GM19025 (cell line): ENCODE data around the gene TMEM74B.
"Not testable (repeated sequence)": the region's sequence is repeated elsewhere in the genome, so short reads cannot be mapped to it uniquely, and the experiment has no call there.

Source experiments
- ATAC-seq: cut with Tn5 transposase; IDR thresholded peaks from one replicate; pipeline ENCODE4 v1.9.1; 2021; ENCODE audit warnings: mild to moderate bottlenecking, low read depth, moderate library complexity; ENCODE audit not compliant: unreplicated experiment

The TMEM74B gene

DNA sequence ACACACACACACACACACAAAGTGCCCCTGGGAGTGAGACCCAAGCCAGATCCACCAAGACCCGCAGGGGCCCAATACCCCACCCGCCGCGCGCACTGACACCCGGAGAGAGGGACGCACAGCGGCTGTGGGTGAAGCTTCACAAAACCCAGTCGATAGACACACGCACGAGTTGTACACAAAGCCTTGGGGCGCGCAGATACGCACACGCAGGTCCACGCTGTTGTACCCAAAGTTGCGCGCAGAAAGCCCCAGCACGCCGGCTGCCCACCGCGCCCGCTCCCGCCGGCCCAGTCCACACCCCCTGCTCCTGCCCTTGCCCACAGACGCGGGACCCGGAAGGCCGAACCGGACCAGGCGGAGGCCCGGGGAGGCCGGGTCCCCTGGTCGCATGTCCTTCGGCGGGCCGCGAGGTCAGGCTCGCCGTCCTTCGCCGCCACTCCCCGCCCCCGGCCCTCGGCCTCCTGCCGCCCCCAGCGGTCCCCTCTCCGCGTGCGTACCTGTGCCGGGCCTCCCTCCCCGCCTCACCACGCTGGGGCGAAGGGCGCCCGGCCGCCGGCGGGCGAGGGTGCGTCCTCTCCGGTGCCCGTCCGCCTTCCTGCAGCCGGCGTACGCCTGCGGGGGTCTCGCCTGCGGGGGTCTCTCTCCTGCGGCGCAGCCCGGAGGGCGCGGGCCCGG is at the start of gene TMEM74B:
Gene TMEM74B, minus strand, starts transcription at position 344 of the 678 bp plus-strand sequence. CDS start 1,180 bp downstream, outside the sequence.
- ATAC-seq, result no peak

DNA sequence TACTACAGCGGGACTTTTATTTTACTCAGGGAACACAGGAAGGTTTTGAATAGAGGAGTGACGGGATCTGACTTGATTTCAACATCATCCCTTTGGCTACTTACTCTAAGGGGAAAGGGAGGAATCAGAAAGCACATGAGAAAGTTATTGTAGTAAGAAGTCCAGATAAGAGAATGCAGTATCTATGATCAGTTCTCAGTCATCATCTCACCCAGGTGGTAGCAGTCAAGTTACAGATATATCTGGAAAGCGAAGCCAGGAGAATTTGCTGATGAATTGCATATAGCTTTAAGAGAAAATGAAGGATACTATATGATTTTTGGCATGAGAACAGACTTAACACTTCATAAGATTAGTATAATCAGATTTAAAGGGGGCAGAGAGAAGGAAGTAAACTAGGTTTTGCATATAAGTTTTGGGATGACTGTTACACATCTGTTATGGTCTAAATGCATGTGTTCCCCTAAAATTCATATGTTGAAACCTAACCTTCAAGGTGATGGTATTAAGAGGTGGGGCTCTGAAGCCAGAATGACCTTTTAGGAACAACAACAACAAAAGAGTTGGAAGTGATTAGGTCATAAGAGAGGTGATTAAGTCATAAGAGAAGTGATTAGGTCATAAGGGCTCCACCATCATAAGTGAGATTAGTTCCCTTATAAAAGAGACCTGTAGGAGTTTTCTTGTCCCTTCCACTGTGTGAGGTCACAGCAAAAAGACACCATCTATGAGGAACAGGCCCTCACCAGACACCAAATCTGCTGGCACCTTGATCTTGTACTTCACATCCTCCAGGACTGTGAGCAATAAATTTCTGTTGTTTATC is 47.7 kb upstream of the TMEM74B start:
- no peak for ATAC-seq

DNA sequence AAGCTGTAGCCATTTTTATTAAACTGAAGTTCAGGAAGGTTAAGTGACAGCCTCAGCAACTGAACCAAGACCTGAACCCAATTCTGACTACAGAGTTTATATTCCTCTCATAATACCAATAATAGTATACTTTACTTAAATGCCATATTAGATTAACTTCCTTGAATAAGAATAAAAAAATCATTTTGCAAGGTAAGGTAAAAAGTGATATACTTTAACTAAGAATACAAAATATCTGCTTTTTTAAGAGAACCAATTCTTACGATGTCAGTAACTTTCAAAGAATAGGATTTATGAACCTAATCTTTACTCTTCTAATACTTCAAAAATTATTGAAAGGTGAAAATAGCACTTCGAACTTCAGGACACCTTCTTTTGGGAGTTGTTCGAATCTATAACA is 44.8 kb upstream of the TMEM74B start:
- no peak for ATAC-seq

DNA sequence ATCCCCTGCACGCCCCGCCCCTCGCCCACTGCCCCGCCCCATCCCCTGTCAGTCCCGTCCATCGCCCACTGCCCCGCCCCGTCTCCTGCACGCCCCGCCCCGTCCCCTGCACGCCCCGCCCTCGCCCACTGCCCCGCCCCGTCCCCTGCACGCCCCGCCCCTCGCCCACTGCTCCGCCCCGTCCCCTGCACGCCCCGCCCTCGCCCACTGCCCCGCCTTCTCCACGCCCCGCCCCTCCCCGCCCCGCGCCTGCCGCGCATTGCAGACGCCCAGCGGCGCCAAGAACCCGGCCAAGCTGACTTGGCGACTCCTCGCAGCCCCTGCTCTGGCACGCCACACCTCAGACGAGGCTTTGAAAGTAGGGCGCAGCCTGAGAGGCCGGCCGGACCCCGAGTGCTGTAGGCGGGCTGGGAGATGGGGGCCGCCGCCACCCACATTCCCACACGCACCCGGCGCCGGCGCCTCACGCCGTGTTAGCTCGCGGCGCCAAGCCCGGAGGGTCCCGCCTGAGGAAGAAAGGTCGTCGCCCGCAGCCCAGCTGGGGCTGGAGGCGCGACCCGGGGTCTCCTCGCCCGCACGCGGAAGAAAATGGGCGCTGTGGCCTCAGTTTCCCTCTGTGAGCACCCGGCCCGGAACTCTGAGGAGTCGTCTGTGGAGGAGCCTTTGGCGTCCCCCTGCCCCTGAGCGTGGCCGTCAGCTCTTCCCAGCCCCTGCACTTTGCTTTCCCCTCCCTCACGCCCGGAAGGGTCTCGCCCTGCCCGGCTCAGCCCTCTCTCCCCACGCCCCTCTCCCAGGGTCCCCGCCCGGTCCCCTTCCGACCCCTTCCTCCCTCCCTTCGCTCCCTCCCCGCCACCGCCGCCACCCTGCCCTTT is 41.2 kb upstream of the TMEM74B start, which contains the start of gene RAD21L1:
Gene RAD21L1, plus strand, starts transcription at position 262 of the 872 bp plus-strand sequence. CDS start 2,410 bp downstream, outside the sequence.
- no peak for ATAC-seq

DNA sequence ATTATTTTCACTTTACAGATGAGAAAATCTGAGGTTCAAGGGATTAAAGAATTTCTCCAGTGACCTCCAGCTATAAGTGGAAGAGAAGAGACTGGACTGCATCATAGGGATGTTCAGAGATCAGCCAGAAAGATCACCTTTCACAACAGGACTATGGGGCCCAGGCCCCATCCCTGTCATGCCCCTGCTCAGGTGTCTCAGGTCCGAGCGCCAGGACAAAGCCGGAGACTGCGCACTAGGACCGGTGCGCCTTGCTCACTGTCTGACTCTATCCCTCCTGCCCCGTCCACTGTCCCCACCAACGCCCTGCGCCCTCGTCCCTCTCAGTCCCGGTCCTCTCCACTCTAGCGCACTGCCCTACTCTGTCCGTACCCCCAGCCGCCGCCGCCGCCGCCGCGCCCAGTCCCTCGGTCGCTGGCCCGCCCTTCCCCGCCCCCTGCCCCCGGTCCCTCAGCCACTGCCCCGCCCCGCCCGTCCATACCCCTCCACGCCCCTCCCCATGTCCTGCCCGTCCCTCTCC is 40.5 kb upstream of the TMEM74B start:
- no peak for ATAC-seq

DNA sequence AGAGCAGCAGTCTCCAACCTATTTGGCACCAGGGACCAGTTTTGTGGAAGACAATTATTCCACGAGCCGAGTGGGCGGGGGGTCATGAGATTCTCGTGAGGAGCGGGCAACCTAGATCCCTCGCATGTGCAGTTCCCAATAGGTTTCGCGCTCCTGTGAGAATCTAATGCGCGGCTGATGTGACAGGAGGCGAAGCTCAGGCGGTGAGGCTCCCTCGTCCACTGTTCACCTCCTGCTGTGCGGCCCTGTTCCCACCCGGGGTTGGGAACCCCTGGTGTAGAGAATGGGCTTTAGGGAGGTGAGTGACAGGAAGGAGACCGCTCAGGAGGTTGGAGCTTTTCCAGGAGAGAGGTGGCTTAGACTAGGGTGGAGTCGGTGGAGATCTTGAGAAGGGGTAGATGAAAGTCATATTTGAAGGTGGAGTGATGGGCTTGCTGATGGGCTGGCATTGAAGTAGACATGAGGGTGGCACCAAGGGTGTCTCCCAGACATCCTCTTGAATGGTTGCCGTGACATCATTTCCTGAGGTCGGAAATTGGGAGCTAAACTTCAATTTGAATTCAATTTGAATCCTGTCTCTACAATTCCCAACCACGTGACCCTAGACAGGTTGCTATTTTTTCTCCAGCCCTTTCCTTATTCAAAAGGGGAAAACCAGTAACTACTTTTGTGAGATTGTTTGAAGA is 39.6 kb upstream of the TMEM74B start:
- ATAC-seq, result no peak

DNA sequence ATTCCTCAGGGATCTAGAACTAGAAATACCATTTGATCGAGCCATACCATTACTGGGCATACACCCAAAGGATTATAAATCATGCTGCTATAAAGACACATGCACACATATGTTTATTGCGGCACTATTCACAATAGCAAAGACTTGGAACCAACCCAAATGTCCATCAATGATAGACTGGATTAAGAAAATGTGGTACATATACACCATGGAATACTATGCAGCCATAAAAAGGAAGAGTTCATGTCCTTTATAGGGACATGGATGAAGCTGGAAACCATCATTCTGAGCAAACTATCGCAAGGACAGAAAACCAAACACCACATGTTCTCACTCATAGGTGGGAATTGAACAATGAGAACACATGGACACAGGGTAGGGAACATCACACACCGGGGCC is 38.0 kb upstream of the TMEM74B start:
- not testable (repeated sequence) for ATAC-seq

DNA sequence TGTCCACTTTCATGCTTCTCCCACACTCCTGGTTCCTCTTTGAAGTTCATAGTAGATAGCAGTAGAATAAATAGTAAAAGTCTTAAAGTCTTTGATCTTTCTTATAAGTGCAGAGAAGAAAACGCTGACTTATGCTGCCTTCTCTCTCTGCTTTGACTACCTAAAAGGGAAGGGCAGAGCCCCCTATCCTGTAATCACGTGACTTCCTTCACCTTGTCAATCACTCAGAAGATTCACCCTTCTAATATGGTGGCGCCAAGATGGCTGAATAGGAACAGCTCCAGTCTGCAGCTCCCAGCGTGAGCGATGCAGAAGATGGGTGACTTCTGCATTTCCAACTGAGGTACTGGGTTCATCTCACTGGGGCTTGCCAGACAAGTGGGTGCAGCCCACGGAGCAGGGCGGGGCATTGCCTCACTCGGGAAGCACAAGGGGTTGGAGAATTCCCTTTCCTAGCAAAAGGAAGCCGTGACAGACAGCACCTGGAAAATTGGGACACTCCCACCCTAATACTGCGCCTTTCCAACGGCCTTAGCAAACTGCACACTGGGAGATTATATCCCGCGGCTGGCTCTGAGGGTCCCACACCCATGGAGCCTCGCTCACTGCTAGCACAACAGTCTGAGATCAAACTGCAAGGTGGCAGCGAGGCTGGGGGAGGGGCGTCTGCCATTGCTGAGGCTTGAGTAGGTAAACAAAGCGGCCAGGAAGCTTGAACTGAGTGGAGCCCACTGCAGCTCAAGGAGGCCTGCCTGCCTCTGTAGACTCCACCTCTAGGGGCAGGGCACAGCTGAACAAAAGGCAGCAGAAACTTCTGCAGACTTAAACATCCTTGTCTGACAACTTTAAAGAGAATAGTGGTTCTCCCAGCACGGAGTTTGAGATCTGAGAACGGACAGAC is 32.0 kb upstream of the TMEM74B start:
- not testable (repeated sequence) for ATAC-seq

DNA sequence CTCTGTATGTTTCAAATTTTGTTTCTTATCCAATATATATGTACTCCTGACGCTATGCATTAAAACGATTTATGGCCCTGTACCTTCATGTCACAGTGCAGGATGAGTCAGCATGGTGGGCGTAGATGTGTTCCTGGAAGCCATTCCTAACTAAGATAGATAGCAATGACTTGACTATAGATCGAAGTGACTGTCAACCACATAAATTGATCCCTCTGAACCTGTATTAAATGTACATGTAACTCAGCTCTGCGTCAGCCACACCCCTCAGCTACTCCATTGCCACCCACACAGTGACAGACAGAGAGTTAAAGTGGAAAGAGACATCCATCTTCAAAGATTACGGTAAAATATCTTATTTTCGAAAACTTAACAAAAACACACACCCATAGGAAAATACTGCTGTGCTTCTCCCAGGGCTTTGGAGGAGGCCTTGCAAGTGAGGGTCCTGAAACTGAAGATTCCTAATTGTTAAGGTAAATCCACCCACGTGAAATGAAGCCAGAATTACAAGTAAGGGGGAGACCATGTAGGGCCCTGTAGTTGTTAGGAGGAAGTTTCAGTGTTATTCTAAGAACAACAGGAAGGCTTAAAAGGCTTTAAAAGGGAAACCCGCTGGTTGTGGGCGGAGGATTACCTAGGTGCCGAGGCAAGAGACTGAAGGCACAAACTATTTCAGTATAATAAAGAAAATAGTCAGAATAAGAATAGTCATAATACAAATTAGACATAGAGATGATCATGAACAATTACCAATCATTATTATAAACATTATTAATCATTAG is 30.8 kb upstream of the TMEM74B start:
- ATAC-seq, result no peak

DNA sequence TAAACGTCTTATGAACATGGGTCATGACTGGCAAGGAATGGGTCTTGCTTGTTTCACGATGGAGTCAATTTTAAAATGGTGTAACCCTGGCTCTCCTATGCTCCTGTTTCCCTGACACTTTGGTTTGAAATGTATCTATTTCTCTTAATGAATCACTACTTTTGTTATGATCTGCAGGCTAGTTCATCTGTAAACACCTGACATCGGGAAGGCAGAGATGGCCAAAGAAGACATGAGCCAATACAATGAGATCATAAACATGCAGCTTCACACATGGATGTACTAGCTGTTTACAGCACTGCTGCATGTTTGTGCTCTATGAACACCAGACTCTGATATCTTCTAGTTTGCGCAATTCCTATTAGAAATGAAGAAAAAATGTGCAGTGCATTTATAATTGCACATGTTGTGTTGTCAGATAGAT is 30.1 kb upstream of the TMEM74B start:
- ATAC-seq, result no peak

DNA sequence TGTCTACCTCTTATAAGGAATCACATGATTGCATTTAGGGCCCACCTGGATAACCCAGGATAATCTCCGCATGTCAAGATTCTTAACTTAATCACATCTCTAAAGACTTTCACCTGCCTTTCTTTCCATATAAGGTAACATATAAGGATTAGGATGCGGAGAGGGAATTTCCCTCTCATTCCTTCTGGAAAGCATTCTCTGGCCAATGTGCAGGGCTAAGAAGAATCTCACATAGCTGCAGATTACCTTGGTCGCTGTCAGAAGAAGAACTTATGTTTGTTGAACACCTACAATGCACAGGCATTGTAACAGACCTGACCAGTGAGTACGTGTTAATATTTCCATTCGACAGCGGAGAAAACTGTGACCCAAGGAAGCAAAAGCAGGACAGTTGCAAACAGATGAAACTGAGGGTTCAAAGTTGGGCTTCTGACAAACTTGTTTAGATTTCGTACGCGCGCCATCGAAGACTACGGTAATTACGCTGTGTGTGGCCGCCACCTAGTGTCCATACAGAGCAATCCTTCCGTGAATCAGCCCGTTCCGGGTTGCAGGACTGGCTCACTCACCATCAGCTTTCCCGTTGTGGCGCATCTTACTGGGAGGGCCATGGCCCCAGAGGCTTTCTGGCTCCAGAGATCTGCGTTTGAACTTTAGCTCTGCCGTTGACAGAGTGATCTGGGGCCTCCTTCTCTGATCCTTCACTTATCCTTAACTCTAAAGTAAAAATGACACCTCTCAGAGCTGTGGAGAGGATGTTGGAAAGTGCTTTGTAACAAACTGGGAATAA is 28.0 kb upstream of the TMEM74B start:
- ATAC-seq, result no peak

DNA sequence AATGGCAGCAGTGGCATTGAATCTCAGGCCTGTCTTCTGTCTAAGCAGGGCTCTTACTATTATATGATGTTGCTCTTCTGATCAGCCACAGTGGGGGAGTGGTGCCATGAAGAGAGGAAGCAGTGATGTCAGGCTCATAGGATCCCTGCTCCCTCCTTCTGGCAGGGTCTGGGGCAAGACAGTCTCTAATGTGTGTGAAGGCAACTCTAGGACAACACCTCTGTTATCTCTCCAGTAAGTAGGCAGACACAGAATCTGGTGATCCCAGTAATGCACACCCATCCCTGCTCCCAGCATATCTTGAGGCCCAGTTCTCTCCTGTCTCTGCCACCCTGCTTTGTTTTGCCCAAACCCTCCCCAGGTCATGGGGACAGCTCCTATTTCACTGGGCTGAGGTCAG is 27.2 kb upstream of the TMEM74B start:
- ATAC-seq, result no peak

DNA sequence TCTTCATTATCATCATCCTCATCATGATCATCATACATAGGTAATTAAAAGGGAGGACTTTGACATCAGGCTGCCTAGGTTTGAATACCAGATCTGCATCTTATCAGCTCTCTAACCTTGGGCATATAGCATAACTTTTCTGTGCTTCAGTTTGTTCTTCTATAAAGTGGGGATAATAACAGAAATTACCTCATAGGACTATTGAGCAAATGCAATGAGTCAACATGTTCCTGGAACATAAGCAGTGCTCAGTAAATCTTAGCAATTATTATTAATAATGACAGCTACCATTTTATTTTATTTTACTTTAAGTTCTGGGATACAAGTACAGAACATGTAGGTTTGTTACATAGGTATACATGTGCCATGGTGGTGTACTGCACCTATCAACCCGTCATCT is 25.7 kb upstream of the TMEM74B start:
- ATAC-seq, result no peak

DNA sequence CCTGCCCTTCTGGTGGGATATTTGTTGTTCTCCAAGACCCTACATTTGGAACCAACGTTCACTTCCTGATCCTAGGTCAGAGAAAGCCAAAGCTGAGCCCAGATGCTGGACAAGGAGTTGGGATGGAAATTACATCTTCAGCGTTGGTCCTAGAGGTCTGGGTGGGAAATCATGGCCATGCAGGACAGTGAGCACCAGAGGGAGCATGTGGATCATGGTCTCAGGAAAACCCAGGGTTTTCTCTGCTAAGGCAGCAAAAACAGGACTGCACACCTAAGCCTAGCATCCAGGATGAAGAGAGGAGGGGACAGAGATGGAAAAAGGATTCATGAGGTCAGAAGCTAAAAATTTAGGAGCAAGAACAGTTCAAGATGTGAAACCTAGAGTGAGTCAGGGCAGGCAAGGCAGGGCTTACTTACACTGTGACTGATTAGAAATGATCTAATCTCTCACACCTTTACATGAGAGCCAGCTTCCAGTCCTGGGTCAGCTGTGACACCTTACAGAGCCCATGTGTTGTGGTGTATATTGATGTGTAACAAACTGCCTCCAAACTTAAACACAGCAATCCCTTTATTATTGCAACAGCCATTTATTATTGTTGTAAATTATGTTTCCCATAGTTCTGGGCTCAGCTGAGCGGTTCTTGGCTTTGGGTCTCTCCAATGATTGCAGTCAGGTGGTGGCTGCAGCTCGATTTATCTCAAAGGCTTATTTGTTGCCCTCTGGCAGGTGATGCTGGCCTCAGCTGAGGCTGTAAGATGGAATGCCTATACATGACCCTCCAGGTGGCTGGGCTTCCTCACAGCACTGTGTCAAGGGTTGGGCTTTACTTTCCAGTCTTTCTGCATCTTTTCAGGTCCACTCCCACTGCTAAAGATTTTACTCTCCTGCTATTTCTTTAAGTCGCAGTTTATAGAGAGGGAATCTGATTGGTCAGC is 24.9 kb upstream of the TMEM74B start:
- no peak for ATAC-seq

DNA sequence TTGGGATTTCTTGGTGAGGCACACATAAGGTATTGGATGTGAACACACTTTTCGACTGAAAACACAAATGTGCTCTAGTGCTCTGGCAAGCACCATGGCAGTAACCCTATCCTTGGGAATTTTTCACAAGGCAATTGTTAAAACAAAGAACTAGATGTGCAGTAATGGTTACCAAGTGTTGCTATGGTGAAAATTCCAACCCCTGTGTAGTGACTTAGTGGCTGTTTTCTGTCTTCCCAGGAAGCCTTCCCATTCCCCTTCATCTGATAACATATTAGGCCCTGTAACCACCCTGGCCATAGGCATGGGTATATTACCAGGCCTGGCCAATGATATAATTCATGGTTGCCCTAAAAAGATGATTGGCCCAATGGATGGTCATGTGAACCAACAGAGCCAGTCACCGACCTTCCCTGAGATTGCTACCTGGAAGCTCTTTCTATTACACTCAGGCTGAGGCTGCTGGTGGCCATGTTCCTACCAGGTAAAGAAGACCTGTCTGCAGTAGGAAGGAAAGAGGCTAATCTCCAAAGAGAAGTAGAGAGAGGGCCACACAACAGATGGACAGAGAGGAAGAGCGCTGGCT is 22.6 kb upstream of the TMEM74B start:
- ATAC-seq, result no peak
